Spleen (tissue), 11 donors: Measurements from ENCODE around the gene E4F1. TPM values are rescaled to one million over a fixed set of nuclear protein-coding genes. Genes with fewer than 3 reads are reported as not detected.

Source experiments
- DNase-seq: peaks from one replicate; pipeline ENCODE4 v3.0.0-alpha.2; 2020
- H3K27ac ChIP-seq, 8 donors: fragments of 200-600 bp; sonication (generic) in 7 of 8; 1 replicate in 4 of 8; 2 replicates in 4 of 8; pipeline versions ENCODE4 v1.5.0 to v1.8.0; 2016 to 2021; ENCODE audit warnings: inconsistent platforms in 4 of 8, mild to moderate bottlenecking in 4 of 8, moderate library complexity in 1 of 8
- H3K27me3 ChIP-seq, 7 donors: fragments of 200-600 bp; sonication (generic) in 6 of 7; replicated peaks in 1 of 7; 1 replicate in 4 of 7; 2 replicates in 3 of 7; pipeline versions ENCODE4 v1.5.0 to v1.8.0; 2016 to 2021; ENCODE audit warnings: inconsistent platforms in 3 of 7, mild to moderate bottlenecking in 1 of 7
- H3K36me3 ChIP-seq, 6 donors: fragments of 200-600 bp; sonication (generic) in 5 of 6; 1 replicate in 4 of 6; 2 replicates in 2 of 6; pipeline versions ENCODE4 v1.5.0 to v1.8.0; 2016 to 2021; ENCODE audit warnings: inconsistent platforms in 2 of 6
- H3K4me1 ChIP-seq, 6 donors: fragments of 200-600 bp; sonication (generic) in 5 of 6; 1 replicate in 3 of 6; 2 replicates in 3 of 6; pipeline versions ENCODE4 v1.5.0 to v1.8.0; 2016 to 2021; ENCODE audit warnings: inconsistent platforms in 3 of 6
- H3K4me3 ChIP-seq, 8 donors: fragments of 200-600 bp; sonication (generic) in 7 of 8; 1 replicate in 4 of 8; 2 replicates in 4 of 8; pipeline versions ENCODE4 v1.5.0 to v1.8.0; 2016 to 2021; ENCODE audit warnings: inconsistent platforms in 4 of 8, mild to moderate bottlenecking in 4 of 8, moderate library complexity in 2 of 8
- H3K9me3 ChIP-seq, 8 donors: fragments of 200-600 bp; sonication (generic) in 7 of 8; 1 replicate in 4 of 8; 2 replicates in 4 of 8; pipeline versions ENCODE4 v1.5.0 to v1.8.0; 2016 to 2021; ENCODE audit warnings: inconsistent platforms in 4 of 8
- CTCF ChIP-seq, 11 experiments: fragments of 200-600 bp in 7 of 11; fragments of 450-650 bp in 4 of 11; sonication (generic) in 4 of 11; IDR thresholded peaks in 8 of 11; conservative IDR thresholded peaks in 3 of 11; 1 replicate in 7 of 11; 2 replicates in 4 of 11; pipeline versions ENCODE4 v1.4.0 to v1.8.0; 2016 to 2021; ENCODE audit warnings: antibody characterized with exemption in 11 of 11, inconsistent platforms in 4 of 11, mild to moderate bottlenecking in 1 of 11
- POLR2A ChIP-seq, 3 donors: fragments of 450-650 bp; IDR thresholded peaks; one replicate each; pipeline ENCODE4 v1.5.1; 2017; ENCODE audit warnings: antibody characterized with exemption in 3 of 3, mild to moderate bottlenecking in 1 of 3
- POLR2AphosphoS5 ChIP-seq, 3 donors: sonication (generic); formaldehyde crosslinking; IDR thresholded peaks; one replicate each; pipeline ENCODE4 v1.5.1; 2017; ENCODE audit warnings: antibody characterized with exemption in 3 of 3
- WGBS, 5 donors: extraction: QIAGEN DNeasy Blood & Tissue Kit in 3 of 5; methylation state at CpG; one replicate each; pipeline versions ENCODE4 v1.1.5 to v1.1.7; 2013 to 2018; 5-methylcytosine and 5-hydroxymethylcytosine counted together
- intact Hi-C: fragments of 100-400 bp; cut with DNase I; formaldehyde crosslinking; loops from one replicate; pipeline ENCODE4 v1.15.0; 2023; ENCODE audit warnings: low total_unique reads
- polyA plus RNA-seq, 3 donors: library from polyadenylated mRNA; stranded (reverse); fragments of 200-250 nt; gene quantifications; one replicate each; pipeline ENCODE4 v1.2.1, GENCODE V29; 2013
- total RNA-seq, 7 donors: library from RNA; depleted of rRNA in 3 of 7; stranded (reverse); fragments of >200 nt in 3 of 7; fragmentation: NEBNext Ultra II Directional in 4 of 7; extraction: Animal tissue kit (Norgen Biotek cat#: 25700) in 4 of 7; gene quantifications; one replicate each; pipeline versions ENCODE4 v1.1.0 to v1.2.1, GENCODE V29; 2016 to 2021
- donor health status: healthy with polysubstance abuse.
- donor health status: DM: no; HTN: no; CAD: no; lungs with moderate emphysema.
- donor health status: DM: no; HTN: no; CAD: no.
- donor health status: Bipolar disorder and iron deficiency.
- donor health status: healthy.
- donor health status: DM: no; HTN: no; CAD: no.
- donor health status: DM: yes; HTN: yes; CAD: no.

The E4F1 gene
- total and polyA plus RNA-seq, 10 donors, result 20.8 to 41.4 (median 29.1) TPM

GRCh38 chr16:2175454-2175853, 47.9 kb upstream of the E4F1 start:
- Histone ChIP-seq H3K9me3 (peaks cover 0 to 6% (median 0%) of the 10 kb centered on the region in 8 donors), H3K36me3 (peaks cover 4 to 85% (median 75%) of the 10 kb centered on the region in 6 donors), H3K27ac (no peak overlapping the region), H3K4me1 (peaks cover 0 to 47% (median 20%) of the 10 kb centered on the region in 6 donors), H3K4me3 (no peak overlapping the region), H3K27me3 (no peaks in the 10 kb centered on the region)
- TF ChIP-seq POLR2AphosphoS5 (IDR thresholded peaks at IDR 0.05) (no peak), CTCF (IDR thresholded peaks at IDR 0.05 in 8 of 11, conservative IDR thresholded peaks at IDR 0.05 in 3 of 11) (no peak), POLR2A (IDR thresholded peaks at IDR 0.05) (no peak)
- DNase-seq, result no peak
- 90 to 99% (median 93%) methylated on average over 5 to 10 of the region's 10 CpGs for WGBS, 5 donors
- intact Hi-C loops, result no loop called here

GRCh38 chr16:2176047-2176446, 47.3 kb upstream of the E4F1 start:
- DNase-seq, result no peak
- Histone ChIP-seq H3K27ac (no peak overlapping the region), H3K36me3 (peaks cover 4 to 79% (median 69%) of the 10 kb centered on the region in 6 donors), H3K4me3 (no peak overlapping the region), H3K27me3 (no peaks in the 10 kb centered on the region), H3K9me3 (peaks cover 0 to 6% (median 0%) of the 10 kb centered on the region in 8 donors), H3K4me1 (peaks cover 0 to 46% (median 20%) of the 10 kb centered on the region in 6 donors)
- intact Hi-C loops, result no loop called here
- TF ChIP-seq CTCF (IDR thresholded peaks at IDR 0.05 in 8 of 11, conservative IDR thresholded peaks at IDR 0.05 in 3 of 11) (no peak), POLR2A (IDR thresholded peaks at IDR 0.05) (no peak), POLR2AphosphoS5 (IDR thresholded peaks at IDR 0.05) (peak in 1 of 3 donors; percentile 7)
- WGBS, 5 donors, result 89 to 96% (median 95%) methylated on average over 11 to 23 of the region's 23 CpGs

- no peaks in the 10 kb centered on the region for H3K27me3 ChIP-seq
- intact Hi-C loops, result no loop called here
- peaks cover 0 to 36% (median 14%) of the 10 kb centered on the region in 6 donors for H3K4me1 ChIP-seq
- DNase-seq, result no peak
- WGBS, 5 donors, result 88 to 93% (median 91%) methylated on average over 13 to 18 of the region's 18 CpGs
- TF ChIP-seq POLR2A (IDR thresholded peaks at IDR 0.05) (no peak), CTCF (IDR thresholded peaks at IDR 0.05 in 8 of 11, conservative IDR thresholded peaks at IDR 0.05 in 3 of 11) (no peak), POLR2AphosphoS5 (IDR thresholded peaks at IDR 0.05) (no peak)
- H3K36me3 ChIP-seq, result peaks cover 4 to 69% (median 59%) of the 10 kb centered on the region in 6 donors
- no peak overlapping the region for H3K4me3 ChIP-seq
- H3K9me3 ChIP-seq, result peaks cover 0 to 6% (median 0%) of the 10 kb centered on the region in 8 donors
- H3K27ac ChIP-seq, result no peak overlapping the region
Observed at GRCh38 chr16:2177101-2177500, 46.3 kb upstream of the E4F1 start.

- TF ChIP-seq CTCF (IDR thresholded peaks at IDR 0.05 in 8 of 11, conservative IDR thresholded peaks at IDR 0.05 in 3 of 11) (no peak), POLR2A (IDR thresholded peaks at IDR 0.05) (no peak), POLR2AphosphoS5 (IDR thresholded peaks at IDR 0.05) (peak in 2 of 3 donors; percentile 28 to 62)
- 91 to 97% (median 94%) methylated on average over 20 of the region's 20 CpGs for WGBS, 5 donors
- no peak for DNase-seq
- H3K36me3 ChIP-seq, result peaks cover 4 to 64% (median 55%) of the 10 kb centered on the region in 6 donors
- H3K4me1 ChIP-seq, result peaks cover 0 to 32% (median 12%) of the 10 kb centered on the region in 6 donors
- no peaks in the 10 kb centered on the region for H3K27me3 ChIP-seq
- H3K27ac ChIP-seq, result no peak overlapping the region
- no peak overlapping the region for H3K4me3 ChIP-seq
- intact Hi-C loops, result no loop called here
- H3K9me3 ChIP-seq, result peaks cover 0 to 6% (median 0%) of the 10 kb centered on the region in 8 donors
Observed at GRCh38 chr16:2177561-2177960, 45.8 kb upstream of the E4F1 start.
